Renal pelvis (tissue), 12 donors: Measurements from ENCODE around the gene VTN. TPM values are rescaled to one million over a fixed set of nuclear protein-coding genes. Genes with fewer than 3 reads are reported as not detected.

Experiments
- DNase-seq: peaks from one replicate; pipeline ENCODE4 v3.0.0-alpha.2; 2013
- long read RNA-seq, 16 experiments: transcript quantifications; one replicate each; lab custom pipeline, GENCODE V29; 2026
- polyA plus RNA-seq, 3 donors: library from polyadenylated mRNA; unstranded; fragments of 120-200 nt; gene quantifications; one replicate each; pipeline ENCODE4 v1.2.1, GENCODE V29; 2013; ENCODE audit not compliant: insufficient read length in 3 of 3

Gene VTN, protein sequence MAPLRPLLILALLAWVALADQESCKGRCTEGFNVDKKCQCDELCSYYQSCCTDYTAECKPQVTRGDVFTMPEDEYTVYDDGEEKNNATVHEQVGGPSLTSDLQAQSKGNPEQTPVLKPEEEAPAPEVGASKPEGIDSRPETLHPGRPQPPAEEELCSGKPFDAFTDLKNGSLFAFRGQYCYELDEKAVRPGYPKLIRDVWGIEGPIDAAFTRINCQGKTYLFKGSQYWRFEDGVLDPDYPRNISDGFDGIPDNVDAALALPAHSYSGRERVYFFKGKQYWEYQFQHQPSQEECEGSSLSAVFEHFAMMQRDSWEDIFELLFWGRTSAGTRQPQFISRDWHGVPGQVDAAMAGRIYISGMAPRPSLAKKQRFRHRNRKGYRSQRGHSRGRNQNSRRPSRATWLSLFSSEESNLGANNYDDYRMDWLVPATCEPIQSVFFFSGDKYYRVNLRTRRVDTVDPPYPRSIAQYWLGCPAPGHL
- polyA plus RNA-seq: 10 to 100 TPM; 18.7 to 25.2 (median 20.4) TPM
- long read RNA-seq, donor 1, transcript VTN-201 (8 exons, 2,149 nt): major isoform, 12 of 18 reads
- long read RNA-seq, donor 1, partial matches to known transcripts: 6 of 18 reads
- long read RNA-seq, donor 1, other reads (novel, unspliced or antisense): 0 of 18 reads
- long read RNA-seq, donor 2, transcript VTN-201 (8 exons, 2,149 nt): major isoform, 13 of 22 reads
- long read RNA-seq, donor 2, partial matches to known transcripts: 9 of 22 reads
- long read RNA-seq, donor 2, other reads (novel, unspliced or antisense): 0 of 22 reads
- long read RNA-seq, donor 3: 0 reads
- long read RNA-seq, donor 4, partial matches to known transcripts: 8 of 11 reads
- long read RNA-seq, donor 4, other reads (novel, unspliced or antisense): 0 of 11 reads
- long read RNA-seq, donor 5, partial matches to known transcripts: 0 of 4 reads
- long read RNA-seq, donor 5, other reads (novel, unspliced or antisense): 0 of 4 reads
- long read RNA-seq, donor 6, transcript VTN-201 (8 exons, 2,149 nt): major isoform, 6 of 11 reads
- long read RNA-seq, donor 6, partial matches to known transcripts: 5 of 11 reads
- long read RNA-seq, donor 6, other reads (novel, unspliced or antisense): 0 of 11 reads
- long read RNA-seq, donor 7, transcript VTN-201 (8 exons, 2,149 nt): major isoform, 13 of 25 reads
- long read RNA-seq, donor 7, partial matches to known transcripts: 10 of 25 reads
- long read RNA-seq, donor 7, other reads (novel, unspliced or antisense): 0 of 25 reads
- long read RNA-seq, donor 8, transcript VTN-201 (8 exons, 2,149 nt): major isoform, 5 of 5 reads
- long read RNA-seq, donor 8, partial matches to known transcripts: 0 of 5 reads
- long read RNA-seq, donor 8, other reads (novel, unspliced or antisense): 0 of 5 reads
- long read RNA-seq, donor 9, transcript VTN-201 (8 exons, 2,149 nt): major isoform, 15 of 24 reads
- long read RNA-seq, donor 9, partial matches to known transcripts: 9 of 24 reads
- long read RNA-seq, donor 9, other reads (novel, unspliced or antisense): 0 of 24 reads
- long read RNA-seq, donor 10, transcript VTN-201 (8 exons, 2,149 nt): major isoform, 8 of 16 reads
- long read RNA-seq, donor 10, partial matches to known transcripts: 7 of 16 reads
- long read RNA-seq, donor 10, other reads (novel, unspliced or antisense): 0 of 16 reads
- long read RNA-seq, donor 11, transcript VTN-201 (8 exons, 2,149 nt): major isoform, 6 of 6 reads
- long read RNA-seq, donor 11, partial matches to known transcripts: 0 of 6 reads
- long read RNA-seq, donor 11, other reads (novel, unspliced or antisense): 0 of 6 reads
- long read RNA-seq, donor 12, transcript VTN-201 (8 exons, 2,149 nt): major isoform, 5 of 12 reads
- long read RNA-seq, donor 12, partial matches to known transcripts: 7 of 12 reads
- long read RNA-seq, donor 12, other reads (novel, unspliced or antisense): 0 of 12 reads
- long read RNA-seq, donor 13, partial matches to known transcripts: 0 of 2 reads
- long read RNA-seq, donor 13, other reads (novel, unspliced or antisense): 0 of 2 reads
- long read RNA-seq, donor 14: 0 reads
- long read RNA-seq, donor 15: 0 reads
- long read RNA-seq, donor 16, transcript VTN-201 (8 exons, 2,149 nt): major isoform, 8 of 15 reads
- long read RNA-seq, donor 16, partial matches to known transcripts: 5 of 15 reads
- long read RNA-seq, donor 16, other reads (novel, unspliced or antisense): 0 of 15 reads

DNA sequence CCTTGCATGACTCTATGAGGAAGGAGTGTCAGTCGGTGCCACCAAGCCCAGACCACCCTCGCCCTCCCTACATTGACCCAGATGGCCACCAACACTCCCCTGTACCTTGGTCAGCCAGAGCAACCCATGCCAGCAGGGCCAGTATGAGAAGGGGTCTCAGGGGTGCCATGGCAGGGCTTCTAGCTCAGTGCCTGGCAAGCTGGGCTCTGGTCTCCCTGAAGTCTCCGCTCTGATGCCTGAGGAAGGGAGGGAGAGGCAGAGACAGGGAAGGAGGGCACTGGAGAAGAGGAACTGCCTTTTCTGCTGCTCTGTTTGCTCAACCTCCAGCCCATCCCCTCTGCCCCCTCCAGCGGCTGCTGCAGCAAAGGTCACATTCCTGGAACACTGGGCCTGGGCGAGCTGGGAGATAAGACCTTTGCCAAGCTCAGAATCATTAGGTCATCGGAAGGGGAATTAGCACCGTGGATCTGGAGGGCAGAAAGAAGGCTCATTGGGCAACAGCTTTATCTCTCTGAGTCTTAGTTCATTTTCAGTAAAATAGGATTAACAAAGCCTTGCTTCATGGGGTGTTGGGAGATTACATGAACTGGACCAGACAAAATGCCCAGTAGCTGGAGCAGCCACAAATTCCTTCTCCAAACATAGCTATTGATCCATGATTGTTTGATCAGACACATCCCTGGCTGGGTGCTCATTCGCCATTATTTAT, at the start of gene VTN:
Gene VTN (minus strand): TSS at position 273 of the 709 bp plus-strand sequence. CDS start 104 bp downstream, at position 169.
- DNase-seq: no peak

- DNase-seq: peak; percentile 26
These were observed 46.7 kb upstream of the VTN start for GRCh38 chr17:28416703-28417311.

GRCh38 chr17:28415886-28416285, 45.8 kb upstream of the VTN start:
- DNase-seq: no peak

DNA sequence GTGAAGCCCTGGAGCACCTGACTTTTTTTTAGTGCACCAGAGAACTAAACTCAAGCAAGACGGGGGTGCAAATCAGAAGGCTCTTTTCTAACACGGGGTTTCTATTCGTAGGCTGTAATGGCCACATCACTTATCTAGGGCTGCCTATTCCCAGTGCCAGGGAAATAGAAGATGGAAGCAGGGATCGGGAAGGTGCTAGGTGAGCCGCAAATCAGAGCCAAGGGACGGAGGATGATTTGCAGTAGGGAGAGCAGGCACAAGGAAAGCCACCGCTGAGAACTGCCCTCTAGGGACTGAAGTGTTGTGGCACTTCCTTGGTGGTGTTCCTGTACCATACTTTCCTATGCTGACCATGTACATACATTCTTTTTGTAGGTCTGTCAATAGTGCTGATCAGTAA, 43.7 kb upstream of the VTN start:
- no peak for DNase-seq

DNA sequence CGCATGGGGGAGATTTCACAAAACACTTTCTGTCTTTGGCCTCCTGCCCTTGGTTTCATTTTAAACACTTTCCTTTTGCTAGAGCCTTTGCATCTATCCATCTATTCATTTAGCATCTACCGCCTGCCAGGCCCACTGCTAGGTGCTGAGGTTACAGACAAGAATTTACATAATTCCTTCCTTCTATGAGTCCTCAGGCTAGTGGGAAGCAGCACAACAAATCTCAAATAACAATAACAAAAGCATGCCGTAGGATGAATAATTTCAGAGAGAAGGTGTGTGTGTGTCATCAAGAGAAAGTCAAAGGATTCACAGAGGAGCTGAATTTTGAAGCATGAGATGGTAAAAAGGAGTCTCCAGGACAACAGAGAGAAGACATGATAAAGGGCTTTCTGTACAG, 42.0 kb upstream of the VTN start:
- no peak for DNase-seq

DNA sequence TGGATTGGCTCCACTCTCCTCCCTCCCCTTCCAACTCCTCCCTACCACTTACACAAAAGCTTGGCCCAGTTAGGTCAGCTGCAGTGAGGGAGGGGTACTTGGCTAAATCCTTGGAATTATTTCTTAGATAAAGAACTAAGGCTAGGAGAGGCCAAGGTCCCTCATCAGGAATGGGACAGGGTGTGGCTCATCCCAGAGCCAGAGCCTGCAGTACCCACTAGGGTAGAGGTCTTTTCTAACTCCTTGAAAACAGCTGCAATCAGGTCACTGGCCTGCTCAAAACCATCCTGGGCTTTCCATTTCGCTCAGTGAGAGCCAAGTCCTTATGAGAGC, 37.8 kb upstream of the VTN start:
- DNase-seq: no peak

DNA sequence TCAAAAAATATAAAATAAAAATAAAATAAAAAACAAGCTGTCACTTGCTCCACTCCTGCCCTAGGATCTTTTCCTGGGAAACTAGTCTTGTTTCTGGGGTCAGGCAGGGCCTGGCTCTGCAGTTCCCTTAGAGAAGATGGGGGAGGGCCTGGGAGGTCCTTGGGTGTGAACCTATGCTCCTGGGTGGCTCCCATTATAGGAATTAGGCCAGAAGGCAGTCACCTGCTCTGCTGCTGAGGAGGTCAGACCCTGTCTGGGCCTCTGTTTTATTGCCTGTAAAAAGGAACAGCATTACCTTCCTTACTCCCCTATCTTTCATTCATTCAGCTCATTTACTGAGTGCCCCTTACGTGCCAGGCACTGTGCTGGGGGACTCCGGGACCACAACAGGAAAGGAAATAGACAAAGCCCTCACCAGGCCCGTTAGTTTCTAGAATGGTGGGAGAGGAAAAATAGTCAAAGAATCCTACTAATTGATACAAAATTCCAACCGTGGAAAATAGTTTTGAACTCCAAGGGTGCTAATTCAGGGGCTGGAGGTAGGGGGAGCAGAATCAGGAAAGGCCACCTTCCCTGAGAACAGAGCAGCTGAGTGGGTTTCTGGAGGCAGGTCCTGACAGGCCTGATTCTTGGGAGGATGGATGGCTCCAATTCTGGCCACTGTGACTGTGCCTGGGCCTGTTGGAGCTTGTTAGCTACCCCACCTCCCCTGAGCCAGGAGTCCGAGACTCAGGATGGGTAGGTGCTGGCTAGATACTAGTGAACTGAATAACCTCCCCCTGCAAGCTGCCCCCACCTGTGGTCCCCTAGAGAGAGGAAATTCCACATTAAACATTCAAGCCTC, 37.2 kb upstream of the VTN start:
- DNase-seq: no peak

DNA sequence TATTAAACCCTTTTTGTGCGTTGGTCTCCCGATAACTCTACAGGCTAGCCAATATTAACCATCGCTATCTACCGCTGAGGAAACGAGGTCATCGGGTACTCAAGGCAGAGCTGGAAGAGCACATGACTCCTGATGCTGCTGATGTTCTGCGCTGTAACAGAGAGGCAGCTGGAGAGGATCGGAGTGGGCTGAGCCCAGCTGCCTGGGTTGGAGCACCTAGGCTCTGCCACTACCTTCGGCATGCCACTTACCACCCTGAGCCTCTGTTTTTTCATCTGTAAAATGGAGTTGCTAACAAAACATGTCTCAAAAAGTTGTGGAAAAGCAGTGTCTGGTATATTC, 36.3 kb upstream of the VTN start:
- DNase-seq: no peak

DNA sequence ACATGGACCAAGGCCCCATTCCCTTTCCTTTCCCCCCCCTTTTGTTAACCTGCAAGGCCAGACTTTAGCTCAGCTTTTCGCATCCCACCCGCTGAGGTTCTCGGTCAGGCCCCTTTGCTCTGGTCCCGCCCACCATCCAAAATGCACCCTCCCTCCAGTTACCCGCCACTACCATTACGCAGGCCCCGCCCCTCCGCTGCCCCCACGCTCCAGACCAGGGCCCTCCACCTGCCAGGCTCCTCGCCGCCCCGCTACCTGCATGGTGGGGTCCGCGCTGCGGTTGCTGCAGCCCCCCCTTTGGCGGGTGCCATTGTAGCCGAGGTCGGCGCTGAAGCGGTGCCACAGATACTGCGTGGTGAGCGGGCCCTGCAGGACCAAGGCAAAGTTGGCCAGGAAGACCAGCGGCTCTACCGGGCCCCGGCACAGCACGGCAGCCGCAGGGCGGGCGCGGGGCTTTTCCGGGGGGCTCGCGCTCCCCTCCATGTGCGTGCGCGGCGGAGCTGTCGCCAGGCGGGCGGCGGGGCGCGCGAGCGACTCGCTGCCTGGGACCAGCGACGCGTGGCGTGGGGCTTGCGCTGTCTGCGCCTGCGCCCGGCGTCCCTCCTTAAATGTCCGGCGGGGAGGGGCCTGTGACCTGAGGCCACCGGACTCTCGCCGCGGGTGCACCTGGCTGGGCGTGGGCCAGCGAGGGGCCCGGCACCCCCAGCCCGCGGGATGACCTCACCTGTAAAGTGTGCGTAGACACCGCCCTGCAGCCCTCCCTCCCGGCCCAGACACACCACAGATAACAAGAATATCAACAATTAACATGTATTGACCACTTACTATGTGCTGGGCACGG, 35.7 kb upstream of the VTN start, which contains the start of gene SLC46A1:
Gene SLC46A1 (minus strand): TSS at position 581 of the 841 bp plus-strand sequence. CDS start 98 bp downstream, at position 483.
- peak; percentile 42 for DNase-seq

GRCh38 chr17:28404812-28405570, 34.9 kb upstream of the VTN start:
- no peak for DNase-seq

DNA sequence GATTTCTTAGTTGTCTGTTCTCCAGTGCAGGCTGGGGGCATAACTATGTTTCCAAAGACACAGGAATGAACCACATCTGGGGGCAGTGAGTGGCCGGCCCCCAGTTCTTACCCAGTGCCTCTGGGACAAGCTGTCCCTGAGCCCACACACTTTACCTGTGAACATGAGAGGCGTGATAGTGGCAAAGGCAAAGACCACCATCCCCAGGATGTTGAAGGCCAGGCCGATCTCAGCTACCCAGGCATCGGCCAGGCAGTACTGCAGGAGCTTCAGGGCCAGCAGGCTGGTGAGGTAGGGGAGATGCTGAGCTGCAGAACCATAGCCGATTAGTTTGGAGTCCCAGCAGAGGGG, 34.3 kb upstream of the VTN start:
- DNase-seq: no peak

DNA sequence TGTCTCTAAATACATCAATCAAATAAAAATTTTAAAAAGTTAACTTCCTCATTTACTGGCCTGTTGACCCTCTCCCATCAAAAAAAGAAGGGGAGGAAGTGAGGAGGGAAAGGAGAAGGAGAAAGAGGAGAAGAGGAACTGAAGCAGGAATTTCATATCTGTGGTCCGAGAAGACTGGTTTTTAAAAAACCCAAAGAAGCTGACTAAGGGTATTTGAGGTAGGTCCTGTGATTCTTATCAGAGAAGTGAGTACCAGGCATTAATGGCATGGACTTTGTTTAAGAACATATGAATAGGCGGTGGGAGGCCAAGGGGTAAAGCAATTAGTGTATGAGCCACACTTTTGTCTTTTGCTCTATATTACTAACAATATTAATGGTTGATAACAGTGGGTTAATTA, 33.9 kb upstream of the VTN start:
- DNase-seq: no peak

DNA sequence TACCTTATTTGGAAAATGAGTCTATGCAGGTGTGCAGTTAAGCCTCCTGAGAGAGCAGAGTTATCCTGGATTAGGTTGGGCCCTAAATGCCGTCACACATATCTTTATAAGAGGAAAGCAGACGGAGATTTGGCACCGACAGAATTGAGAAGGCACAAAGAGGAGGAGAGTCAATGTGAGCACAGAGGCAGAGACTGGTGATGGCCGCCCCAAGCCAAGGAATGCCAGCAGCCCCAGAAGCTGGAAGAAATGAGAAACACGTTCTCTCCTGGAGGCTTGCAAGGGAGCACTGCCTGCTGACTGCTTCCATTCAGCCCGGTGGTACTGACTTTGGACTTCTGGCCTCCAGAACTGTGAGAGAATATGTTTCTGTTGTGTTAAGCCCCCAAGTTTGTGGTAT, 32.7 kb upstream of the VTN start:
- no peak for DNase-seq

DNA sequence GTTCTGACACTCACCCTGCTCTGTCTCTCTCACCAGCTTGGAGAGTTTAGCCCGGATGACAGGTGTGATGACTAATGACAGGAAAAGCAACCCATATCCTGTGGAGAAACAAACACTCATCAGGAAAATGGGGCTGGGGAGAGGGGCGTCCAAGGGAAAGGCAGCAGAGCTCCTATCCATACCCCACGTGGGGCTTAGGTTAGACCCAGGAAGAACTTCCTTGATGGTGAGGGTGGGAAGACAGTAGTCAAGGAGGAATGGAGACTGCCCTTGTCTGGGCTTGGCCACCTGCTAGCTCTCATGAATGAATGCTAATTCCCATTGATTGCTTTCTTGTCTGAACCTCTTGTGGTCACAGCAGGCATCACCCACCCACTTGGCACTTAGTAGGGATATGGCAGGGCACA, 32.1 kb upstream of the VTN start:
- no peak for DNase-seq

DNA sequence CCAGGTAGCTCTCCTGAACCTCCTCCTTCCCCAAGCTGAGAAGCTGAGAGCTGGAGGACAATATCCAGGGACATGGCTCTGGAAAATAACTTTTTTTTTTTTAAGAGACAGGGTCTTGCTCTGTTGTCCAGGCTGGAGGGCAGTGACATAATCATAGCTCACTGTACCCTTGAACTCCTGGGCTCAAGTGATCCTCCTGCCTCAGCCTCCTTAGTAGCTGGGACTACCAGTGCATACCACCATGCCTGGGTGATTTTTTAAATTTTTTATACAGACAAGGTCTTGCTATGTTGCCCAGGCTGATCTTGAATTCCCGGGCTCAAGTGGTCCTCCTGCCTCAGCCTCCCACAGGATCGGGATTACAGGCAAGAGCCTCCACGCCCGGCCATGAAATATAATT, 29.7 kb upstream of the VTN start:
- no peak for DNase-seq

GRCh38 chr17:28398280-28398981, 28.3 kb upstream of the VTN start:
- no peak for DNase-seq
